NCI-H774 (cell line): ENCODE data around the gene TRAPPC4.
"Not testable (repeated sequence)": the region's sequence is repeated elsewhere in the genome, so short reads cannot be mapped to it uniquely, and the experiment has no call there.

Experiments
- DNase-seq: peaks from one replicate; lab custom pipeline; 2025; lab: John Stamatoyannopoulos, UW

The TRAPPC4 gene

GRCh38 chr11:119034813-119035212, 16.2 kb downstream of the TRAPPC4 start:
- DNase-seq: no peak

GRCh38 chr11:119038884-119039283, 20.3 kb downstream of the TRAPPC4 start:
- DNase-seq: no peak

- not testable (repeated sequence) for DNase-seq
Observed at GRCh38 chr11:119039471-119039870, 20.9 kb downstream of the TRAPPC4 start.

GRCh38 chr11:119041821-119042514, 23.4 kb downstream of the TRAPPC4 start:
- no peak for DNase-seq

- no peak for DNase-seq
Observed at GRCh38 chr11:119042927-119043326, 24.4 kb downstream of the TRAPPC4 start.

GRCh38 chr11:119044708-119045107, 26.1 kb downstream of the TRAPPC4 start:
- no peak for DNase-seq

- no peak for DNase-seq
Observed at GRCh38 chr11:119046489-119046888, 27.9 kb downstream of the TRAPPC4 start.

GRCh38 chr11:119047205-119047604, 28.6 kb downstream of the TRAPPC4 start:
- no peak for DNase-seq

- DNase-seq: no peak
Observed at GRCh38 chr11:119048644-119049043, 30.1 kb downstream of the TRAPPC4 start.

- no peak for DNase-seq
Observed at GRCh38 chr11:119049081-119049480, 30.5 kb downstream of the TRAPPC4 start.

GRCh38 chr11:119051440-119052162, 33.0 kb downstream of the TRAPPC4 start:
- no peak for DNase-seq

- no peak for DNase-seq
Observed at GRCh38 chr11:119052163-119052814, 33.7 kb downstream of the TRAPPC4 start.

GRCh38 chr11:119054418-119054817, 35.9 kb downstream of the TRAPPC4 start:
- no peak for DNase-seq

- DNase-seq: no peak
Observed at GRCh38 chr11:119055901-119056300, 37.3 kb downstream of the TRAPPC4 start.

GRCh38 chr11:119056421-119056999, 37.9 kb downstream of the TRAPPC4 start:
- DNase-seq: peak; percentile 37

GRCh38 chr11:119057000-119057769, 38.6 kb downstream of the TRAPPC4 start, which contains the start of gene HYOU1:
Gene HYOU1 (minus strand): TSS chr11:119057205. CDS start chr11:119056160, 1,045 bp downstream.
- DNase-seq: peak; percentile 97

- not testable (repeated sequence) for DNase-seq
Observed at GRCh38 chr11:119059128-119059527, 40.6 kb downstream of the TRAPPC4 start.

- DNase-seq: no peak
Observed at GRCh38 chr11:119061256-119061655, 42.7 kb downstream of the TRAPPC4 start.

- no peak for DNase-seq
Observed at GRCh38 chr11:119062779-119063178, 44.2 kb downstream of the TRAPPC4 start.

GRCh38 chr11:119065369-119065768, 46.8 kb downstream of the TRAPPC4 start:
- no peak for DNase-seq

- peak; percentile 94 for DNase-seq
Observed at GRCh38 chr11:119067371-119068222, 49.0 kb downstream of the TRAPPC4 start, which contains the start of gene VPS11. Gene VPS11 (plus strand): TSS chr11:119067818. CDS start chr11:119067824, 6 bp downstream.
